DMS153 treated with DMSO at 0.1 percent for 48 hours (cell line): ENCODE measurements around the gene CDK4.
A peak's percentile ranks its signal among the peaks of the same experiment; 100 is the strongest.

ENCODE experiments used
- DNase-seq: peaks from one replicate; lab custom pipeline; 2025; ENCODE audit not compliant: unreplicated experiment; lab: John Stamatoyannopoulos, UW

Gene CDK4

GRCh38 chr12:57772429-57773322 lies 20.6 kb upstream of the CDK4 start, which contains the start of gene EEF1AKMT3:
Gene EEF1AKMT3, plus strand, starts transcription at chr12:57772614. Its CDS starts 111 bp downstream, at chr12:57772725.
- peak; percentile 12 for DNase-seq

GRCh38 chr12:57771873-57772428 lies 19.8 kb upstream of the CDK4 start, which contains the start of gene METTL1:
Gene METTL1, minus strand, starts transcription at chr12:57772105. Its CDS starts 22 bp downstream, at chr12:57772083.
- DNase-seq, result peak; percentile 86

- DNase-seq, result peak; percentile 86
Observed at GRCh38 chr12:57771236-57771872, 19.2 kb upstream of the CDK4 start.

- no peak for DNase-seq
Observed at GRCh38 chr12:57770734-57771133, 18.6 kb upstream of the CDK4 start.

- DNase-seq, result no peak
Observed at GRCh38 chr12:57769594-57769993, 17.5 kb upstream of the CDK4 start.

- DNase-seq, result no peak
Observed at GRCh38 chr12:57767876-57768275, 15.8 kb upstream of the CDK4 start.

- no peak for DNase-seq
Observed at GRCh38 chr12:57767305-57767698, 15.2 kb upstream of the CDK4 start.

GRCh38 chr12:57766464-57767304 lies 14.6 kb upstream of the CDK4 start, which contains the start of gene CYP27B1:
Gene CYP27B1, minus strand, starts transcription at chr12:57767078. Its CDS starts 37 bp downstream, at chr12:57767041.
- no peak for DNase-seq

GRCh38 chr12:57765698-57766463 lies 13.8 kb upstream of the CDK4 start:
- no peak for DNase-seq

- DNase-seq, result no peak
Observed at GRCh38 chr12:57765003-57765697, 13.0 kb upstream of the CDK4 start.

- DNase-seq, result no peak
Observed at GRCh38 chr12:57764662-57765002, 12.5 kb upstream of the CDK4 start.

- no peak for DNase-seq
Observed at GRCh38 chr12:57763881-57764661, 12.0 kb upstream of the CDK4 start.

GRCh38 chr12:57762463-57762862 lies 10.4 kb upstream of the CDK4 start:
- DNase-seq, result no peak

GRCh38 chr12:57761391-57761998 lies 9.4 kb upstream of the CDK4 start:
- no peak for DNase-seq

- DNase-seq, result no peak
Observed at GRCh38 chr12:57760347-57760982, 8.4 kb upstream of the CDK4 start.

- no peak for DNase-seq
Observed at GRCh38 chr12:57759360-57759980, 7.4 kb upstream of the CDK4 start.

- no peak for DNase-seq
Observed at GRCh38 chr12:57758552-57759359, 6.6 kb upstream of the CDK4 start.
